ENCODE results near the gene DPPA5. TPM values are rescaled to one million over a fixed set of nuclear protein-coding genes. Genes with fewer than 3 reads are reported as not detected.

Gene DPPA5
- total RNA-seq, 1 experiment from 2014 or later = 1.2 TPM

GRCh38 chr6:73377225-73377624 lies 23.1 kb upstream of the DPPA5 start:
- no peaks in the 10 kb centered on the region for H3K27me3 ChIP-seq (ENCODE audit: insufficient read depth, low read length)
- no peak overlapping the region for H2AK5ac ChIP-seq (ENCODE audit: insufficient read length, low read length)
- no peak overlapping the region for H3K9ac ChIP-seq (ENCODE audit: extremely low read depth, insufficient read length, low read length)
- H3K36me3 Mint-ChIP-seq (ENCODE audit: insufficient read depth in 1 of 3, low read depth in 3 of 3) = no peaks in the 10 kb centered on the region
- H2BK12ac ChIP-seq (ENCODE audit: insufficient read length, low read depth, low read length) = no peak overlapping the region
- H3K18ac ChIP-seq (ENCODE audit: insufficient read length, low read depth, low read length) = no peak overlapping the region
- no peak overlapping the region for H2BK20ac ChIP-seq (ENCODE audit: low read depth, low read length, poor library complexity, severe bottlenecking)
- H3K4me1 ChIP-seq (ENCODE audit: insufficient read depth, low read length) = no peaks in the 10 kb centered on the region
- no peak overlapping the region for H2BK120ac ChIP-seq (ENCODE audit: low read depth, low read length, poor library complexity, severe bottlenecking)
- H3K9me3 ChIP-seq (ENCODE audit: control insufficient read depth, low read depth, low read length) = no peaks in the 10 kb centered on the region
- TF ChIP-seq CTCF (conservative IDR thresholded peaks at IDR 0.05) = no peak
- H4K8ac ChIP-seq (replicated peaks; ENCODE audit: insufficient read length, low read depth, low read length) = no peak overlapping the region
- no peak overlapping the region for H3K56ac ChIP-seq (ENCODE audit: insufficient read length, low read depth, low read length)
- peaks cover 0 to 7% of the 10 kb centered on the region in 2 experiments; a peak in 2 of 5 replicates for H3K9me3 Mint-ChIP-seq
- H4K20me1 ChIP-seq (ENCODE audit: control insufficient read depth, insufficient read depth, insufficient read length) = no peaks in the 10 kb centered on the region
- no peaks in the 10 kb centered on the region; a peak in 1 of 4 replicates for H3K4me1 Mint-ChIP-seq
- no peak overlapping the region for H3K14ac ChIP-seq (ENCODE audit: insufficient read depth, low read length)
- no peak overlapping the region for H2AFZ ChIP-seq (ENCODE audit: low read length)
- no peak overlapping the region for H2BK5ac ChIP-seq (ENCODE audit: insufficient read length, low read length)
- H3K27me3 Mint-ChIP-seq (ENCODE audit: low read depth) = no peaks in the 10 kb centered on the region; the same call in none of the 2 replicates
- H2BK15ac ChIP-seq (ENCODE audit: low read depth, low read length) = no peak overlapping the region
- H3K23me2 ChIP-seq (ENCODE audit: insufficient read length, low read depth, low read length, poor library complexity, severe bottlenecking) = no peaks in the 10 kb centered on the region
- no CpG with 5 or more reads among the region's 3 CpGs for WGBS (ENCODE audit: extremely low coverage, insufficient read length, low lambda C conversion rate)
- no peak overlapping the region for H3K27ac ChIP-seq (ENCODE audit: insufficient read length, low read depth, low read length)
- no peaks in the 10 kb centered on the region for H3K79me2 ChIP-seq (ENCODE audit: insufficient read depth, low read length)
- no peaks in the 10 kb centered on the region for H3K79me1 ChIP-seq (ENCODE audit: insufficient read depth, low read depth, low read length, poor library complexity, severe bottlenecking)
- no peak overlapping the region for H3K4ac ChIP-seq (ENCODE audit: low read depth, low read length)
- no peak overlapping the region for H4K5ac ChIP-seq (ENCODE audit: insufficient read length, low read depth, low read length)
- H3K27ac Mint-ChIP-seq = no peak overlapping the region
- no peak overlapping the region for H3T11ph ChIP-seq (ENCODE audit: low read length)
- H3K4me2 ChIP-seq (ENCODE audit: insufficient read depth, insufficient read length, low read length) = no peak overlapping the region
- H4K91ac ChIP-seq (ENCODE audit: insufficient read length, low read depth, low read length) = no peak overlapping the region
- H3K23ac ChIP-seq (ENCODE audit: insufficient read length, low read depth, low read length) = no peak overlapping the region
- no peak for DNase-seq
- no peak overlapping the region for H3K4me3 Mint-ChIP-seq
